ENCODE data around the gene RTKN2.

DNA sequence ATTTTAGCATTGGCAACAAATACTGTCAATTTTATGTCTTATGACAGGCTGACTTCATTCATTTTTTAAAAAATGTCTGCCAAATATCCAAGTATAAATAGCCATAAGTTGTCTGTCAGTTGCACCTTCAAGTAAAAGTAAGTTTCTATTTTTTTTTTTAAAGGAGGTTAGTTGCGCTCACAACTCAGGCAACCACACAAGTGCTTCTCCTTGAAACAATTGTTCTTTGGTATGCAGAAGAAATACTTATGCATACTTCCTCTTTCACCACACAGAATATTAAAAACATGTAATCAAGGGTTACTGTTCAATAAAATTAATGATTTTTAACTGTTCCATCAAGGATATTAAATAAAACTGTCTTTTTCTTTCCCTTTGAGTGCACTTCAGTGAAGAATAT, 97.9 kb downstream of the RTKN2 start:
- TF ChIP-seq CTCF (IDR thresholded peaks at IDR 0.05; ENCODE audit: insufficient read depth, low read length) (no peak), POLR2AphosphoS5 (IDR thresholded peaks at IDR 0.05; ENCODE audit: low read depth) (no peak), SPI1 (IDR thresholded peaks at IDR 0.05; ENCODE audit: borderline replicate concordance, low read depth) (no peak), REST (IDR thresholded peaks at IDR 0.05; ENCODE audit: insufficient replicate concordance, low read depth) (no peak), GABPA (IDR thresholded peaks at IDR 0.05; ENCODE audit: low read depth) (no peak)

Measured in HL-60 (cell line).